Sigmoid colon (tissue), 4 donors: ENCODE measurements around the gene LARGE2.

ENCODE experiments used
- POLR2AphosphoS5 ChIP-seq, 4 donors: sonication (generic); formaldehyde crosslinking; IDR thresholded peaks; one replicate each; pipeline ENCODE4 v1.6.1; 2017; ENCODE audit warnings: antibody characterized with exemption in 4 of 4
- TF ChIP-seq, protein P1 (sequence below), 4 experiments: fragments of 450-650 bp in 3 of 4; fragments of 200-600 bp in 1 of 4; IDR thresholded peaks; one replicate each; pipeline ENCODE4 v1.5.1; 2016 to 2019; ENCODE audit warnings: antibody characterized with exemption in 4 of 4, mild to moderate bottlenecking in 3 of 4, moderate library complexity in 2 of 4

DNA sequence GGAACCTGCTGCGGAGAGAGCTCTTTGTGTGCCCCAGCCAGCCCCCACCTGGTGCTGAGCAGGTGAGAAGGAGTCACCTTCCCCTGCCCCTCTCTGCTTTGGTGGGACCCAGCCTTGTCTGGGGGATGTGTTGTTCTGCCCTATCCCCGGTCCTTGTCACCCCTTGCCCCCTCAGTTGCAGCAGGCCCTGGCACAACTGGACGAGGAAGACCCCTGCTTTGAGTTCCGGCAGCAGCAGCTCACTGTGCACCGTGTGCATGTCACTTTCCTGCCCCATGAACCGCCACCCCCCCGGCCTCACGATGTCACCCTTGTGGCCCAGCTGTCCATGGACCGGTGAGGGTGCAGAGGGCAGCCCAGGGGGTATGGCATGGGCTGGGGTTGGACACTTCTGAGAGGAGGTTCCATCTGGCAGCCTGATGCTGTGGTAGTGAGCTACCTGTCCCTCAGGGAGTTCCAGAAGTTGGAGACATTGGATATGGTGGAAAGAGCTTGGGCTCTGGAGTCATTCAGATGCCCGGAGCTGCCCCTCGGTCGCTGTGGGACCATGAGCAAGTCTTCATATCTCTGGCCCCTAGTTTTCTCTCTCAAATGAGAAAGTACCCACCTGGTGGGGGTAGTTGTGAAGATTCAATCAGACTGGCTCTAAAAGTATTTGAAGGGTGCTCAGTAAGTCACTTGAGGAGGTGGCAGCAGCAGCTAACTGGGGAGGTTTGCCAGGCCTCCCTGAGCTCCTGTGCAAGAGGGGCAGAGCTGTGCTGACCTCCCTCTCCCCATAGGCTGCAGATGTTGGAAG is 4.3 kb downstream of the LARGE2 start:
- TF ChIP-seq, protein P1, sequence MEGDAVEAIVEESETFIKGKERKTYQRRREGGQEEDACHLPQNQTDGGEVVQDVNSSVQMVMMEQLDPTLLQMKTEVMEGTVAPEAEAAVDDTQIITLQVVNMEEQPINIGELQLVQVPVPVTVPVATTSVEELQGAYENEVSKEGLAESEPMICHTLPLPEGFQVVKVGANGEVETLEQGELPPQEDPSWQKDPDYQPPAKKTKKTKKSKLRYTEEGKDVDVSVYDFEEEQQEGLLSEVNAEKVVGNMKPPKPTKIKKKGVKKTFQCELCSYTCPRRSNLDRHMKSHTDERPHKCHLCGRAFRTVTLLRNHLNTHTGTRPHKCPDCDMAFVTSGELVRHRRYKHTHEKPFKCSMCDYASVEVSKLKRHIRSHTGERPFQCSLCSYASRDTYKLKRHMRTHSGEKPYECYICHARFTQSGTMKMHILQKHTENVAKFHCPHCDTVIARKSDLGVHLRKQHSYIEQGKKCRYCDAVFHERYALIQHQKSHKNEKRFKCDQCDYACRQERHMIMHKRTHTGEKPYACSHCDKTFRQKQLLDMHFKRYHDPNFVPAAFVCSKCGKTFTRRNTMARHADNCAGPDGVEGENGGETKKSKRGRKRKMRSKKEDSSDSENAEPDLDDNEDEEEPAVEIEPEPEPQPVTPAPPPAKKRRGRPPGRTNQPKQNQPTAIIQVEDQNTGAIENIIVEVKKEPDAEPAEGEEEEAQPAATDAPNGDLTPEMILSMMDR (IDR thresholded peaks at IDR 0.05): no peak
- TF ChIP-seq POLR2AphosphoS5 (IDR thresholded peaks at IDR 0.05): no peak
